ENCODE results near the gene PLAGL2.
"Not testable (repeated sequence)": the region's sequence is repeated elsewhere in the genome, so short reads cannot be mapped to it uniquely, and the experiment has no call there.

- TF ChIP-seq CTCF (conservative IDR thresholded peaks at IDR 0.05 in 1 of 2, IDR thresholded peaks at IDR 0.05 in 1 of 2; ENCODE audit: extremely low read depth in 1 of 2, insufficient read depth in 1 of 2, low read depth in 1 of 2, low read length in 2 of 2); EZH2 (IDR thresholded peaks at IDR 0.05; ENCODE audit: borderline replicate concordance, low read length): not testable (repeated sequence)
Observed at GRCh38 chr20:32197136-32197535, 10.4 kb downstream of the PLAGL2 start.
